ENCODE measurements around the gene MAIP1.

The MAIP1 gene

DNA sequence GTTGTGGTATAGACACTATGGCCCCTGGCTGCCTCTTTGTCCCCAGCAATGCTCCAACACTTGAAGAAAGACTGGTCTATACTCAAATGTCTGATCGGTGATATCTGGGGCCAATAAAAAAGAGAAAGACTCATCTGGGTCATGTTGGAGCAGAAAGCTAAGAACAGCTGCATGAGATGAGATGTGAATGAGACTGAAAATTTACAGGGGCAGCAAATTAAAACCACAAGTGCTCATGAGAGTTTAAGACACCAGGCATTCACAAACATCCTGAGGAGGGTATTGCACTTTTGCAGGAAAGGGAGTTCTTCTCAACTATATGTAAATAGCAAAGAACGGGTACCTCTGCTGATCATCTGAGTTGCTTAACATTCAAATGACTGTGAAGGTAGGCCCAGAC is 36.3 kb downstream of the MAIP1 start:
- no peak for DNase-seq (ENCODE audit: low spot score)

- no peak for DNase-seq (ENCODE audit: low spot score)
Observed at GRCh38 chr2:199992296-199992695, 36.9 kb downstream of the MAIP1 start.

DNA sequence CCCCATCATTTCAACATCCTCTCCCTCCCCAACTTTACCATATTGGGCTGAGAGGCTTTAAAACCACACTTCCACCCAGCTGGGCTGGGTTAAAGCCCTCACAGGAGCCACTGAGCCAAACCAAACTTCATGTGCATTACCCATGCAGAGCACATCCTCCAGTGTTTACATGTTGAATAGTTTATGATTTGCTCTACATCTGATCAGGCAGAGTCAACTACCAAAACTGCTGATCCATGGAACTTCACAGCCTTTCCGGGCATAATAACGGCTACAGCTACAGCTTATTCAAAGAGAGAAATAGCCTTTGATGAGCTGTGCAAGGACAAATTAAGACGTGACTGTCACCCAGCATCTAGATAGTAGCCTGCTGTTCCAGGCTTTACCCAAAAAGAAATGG is 39.0 kb downstream of the MAIP1 start:
- no peak for DNase-seq (ENCODE audit: low spot score)

GRCh38 chr2:199994896-199995295 is 39.5 kb downstream of the MAIP1 start:
- no peak for DNase-seq (ENCODE audit: low spot score)

- no peak for DNase-seq (ENCODE audit: low spot score)
Observed at GRCh38 chr2:199997296-199997695, 41.9 kb downstream of the MAIP1 start.

GRCh38 chr2:199999166-199999565 is 43.8 kb downstream of the MAIP1 start:
- DNase-seq (ENCODE audit: low spot score) = no peak

DNA sequence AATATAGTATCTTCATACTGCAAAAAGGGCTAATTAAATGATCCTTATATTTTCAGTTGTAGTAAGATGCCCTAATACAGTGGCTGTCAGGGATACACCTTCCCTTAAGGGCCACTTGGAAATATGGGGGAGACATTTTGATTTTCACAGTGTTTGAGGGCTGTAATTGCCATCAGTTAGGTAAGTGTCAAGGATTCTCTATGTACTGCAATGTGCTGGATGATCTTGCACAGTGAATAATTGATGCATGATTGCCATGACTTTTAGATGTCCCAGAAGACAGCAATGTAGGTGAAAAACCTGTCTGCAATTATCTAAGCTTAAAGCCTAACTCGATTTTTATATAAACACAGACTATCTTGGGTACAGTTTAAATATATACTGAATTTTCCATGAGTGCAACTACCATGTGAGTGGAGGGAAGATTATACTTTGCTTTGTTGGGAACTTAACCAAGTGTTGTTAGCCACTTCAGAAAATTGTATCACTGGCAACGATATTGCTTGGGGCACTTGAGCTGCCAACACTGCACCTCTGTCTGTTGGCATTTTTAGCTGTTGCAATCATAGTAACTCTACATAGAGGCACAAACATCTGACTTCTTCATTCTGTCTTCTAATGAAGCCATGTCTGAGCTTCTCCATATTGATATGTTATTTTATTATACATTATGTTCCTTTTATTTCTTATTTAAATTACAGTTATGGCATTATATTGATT is 45.2 kb downstream of the MAIP1 start:
- DNase-seq (ENCODE audit: low spot score) = no peak

DNA sequence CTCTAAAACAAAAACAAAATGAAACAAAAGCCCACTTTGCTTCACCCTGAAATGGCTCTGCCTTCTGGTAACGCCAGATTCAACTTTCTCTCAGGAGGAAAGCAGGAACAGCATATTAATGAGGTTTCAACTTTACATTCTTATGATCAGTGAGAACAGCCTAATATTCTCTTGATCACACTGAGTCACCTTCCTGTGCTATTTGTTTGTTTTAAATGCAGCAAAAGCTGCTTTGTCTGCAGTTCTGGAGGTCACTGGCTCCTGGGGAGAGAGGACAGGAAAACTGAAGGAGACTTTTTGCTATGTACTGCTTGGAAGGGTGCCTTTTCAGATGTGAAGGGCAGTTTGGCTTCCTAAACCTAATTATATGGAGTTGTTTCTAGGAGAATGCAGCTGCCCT is 48.1 kb downstream of the MAIP1 start:
- no peak for DNase-seq (ENCODE audit: low spot score)

- no peak for DNase-seq (ENCODE audit: low spot score)
Observed at GRCh38 chr2:200005675-200006074, 50.3 kb downstream of the MAIP1 start.

DNA sequence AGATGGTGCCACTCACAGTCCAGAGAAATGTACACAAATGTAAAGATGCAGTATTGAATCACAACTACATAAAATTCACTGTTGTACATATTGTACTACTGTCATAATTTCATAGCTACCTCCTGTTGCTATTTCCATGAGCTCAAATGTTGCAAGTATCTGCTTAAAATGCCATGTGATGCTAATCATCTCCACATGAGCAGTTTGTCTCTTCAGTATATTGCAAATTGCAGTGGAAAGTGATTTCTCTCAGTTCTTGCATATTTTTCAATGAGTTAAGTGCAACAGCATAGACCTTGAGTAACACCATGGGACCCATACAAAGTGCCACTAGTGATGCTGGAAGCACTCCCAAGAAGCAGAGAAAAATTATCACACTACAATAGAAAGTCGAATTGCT is 51.9 kb downstream of the MAIP1 start:
- DNase-seq (ENCODE audit: low spot score) = no peak

DNA sequence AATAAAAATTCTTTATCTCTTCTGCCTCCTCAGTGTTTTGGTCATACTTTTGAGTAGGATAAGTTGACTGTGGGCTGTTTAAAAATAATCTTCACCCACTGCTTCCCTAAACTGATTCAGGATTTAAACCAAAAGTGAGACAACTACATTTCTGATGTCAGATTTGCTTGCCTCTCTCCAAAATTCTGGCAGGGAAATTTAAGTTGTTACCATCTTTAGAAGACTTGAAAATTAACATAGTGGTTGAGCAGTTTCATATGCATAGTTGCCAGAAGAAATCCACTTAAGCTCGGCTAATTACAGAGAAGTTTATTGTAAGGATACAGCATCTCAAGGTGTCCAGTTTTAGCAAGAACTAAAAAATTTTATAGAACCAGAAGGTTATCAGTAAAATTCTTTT is 57.0 kb downstream of the MAIP1 start:
- no peak for DNase-seq (ENCODE audit: low spot score)

All from Ammon's horn (tissue), 1 donor.